ENCODE measurements around the gene COL23A1.

COL23A1 gene

DNA sequence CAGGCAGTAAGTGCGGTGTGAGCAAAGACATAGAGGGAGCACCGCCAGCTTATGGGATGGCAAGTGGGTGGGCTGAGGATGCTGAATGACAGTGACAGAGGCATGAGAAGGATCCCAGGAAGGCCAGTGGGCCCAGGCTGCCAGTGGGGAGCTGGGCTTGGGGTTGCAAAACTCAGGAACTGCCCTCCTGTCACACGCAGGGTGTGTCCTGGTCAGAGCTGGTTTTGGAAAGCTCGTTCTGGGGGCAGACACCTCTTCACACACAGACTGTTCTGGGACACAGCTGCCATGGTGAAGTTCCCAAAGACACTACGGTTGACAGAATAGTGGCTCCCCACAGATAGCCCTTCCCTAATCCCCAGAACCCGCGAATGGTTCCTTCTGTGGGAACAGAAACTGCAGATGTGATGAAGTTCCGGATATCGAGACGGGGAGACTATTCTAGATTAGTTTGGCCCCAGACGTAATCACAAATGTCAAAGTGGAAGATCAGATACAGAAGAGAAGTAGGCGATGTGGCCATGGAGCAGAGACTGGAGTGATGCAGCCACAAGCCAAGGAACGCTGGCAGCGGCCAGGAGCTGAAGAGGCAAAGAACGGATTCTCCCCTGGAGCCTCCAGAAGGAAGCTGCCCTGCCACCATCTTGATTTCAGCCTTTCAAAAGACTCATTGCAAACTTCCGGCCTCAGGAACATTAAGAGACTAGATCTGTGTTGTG, 159.0 kb downstream of the COL23A1 start:
- no peak for DNase-seq

DNA sequence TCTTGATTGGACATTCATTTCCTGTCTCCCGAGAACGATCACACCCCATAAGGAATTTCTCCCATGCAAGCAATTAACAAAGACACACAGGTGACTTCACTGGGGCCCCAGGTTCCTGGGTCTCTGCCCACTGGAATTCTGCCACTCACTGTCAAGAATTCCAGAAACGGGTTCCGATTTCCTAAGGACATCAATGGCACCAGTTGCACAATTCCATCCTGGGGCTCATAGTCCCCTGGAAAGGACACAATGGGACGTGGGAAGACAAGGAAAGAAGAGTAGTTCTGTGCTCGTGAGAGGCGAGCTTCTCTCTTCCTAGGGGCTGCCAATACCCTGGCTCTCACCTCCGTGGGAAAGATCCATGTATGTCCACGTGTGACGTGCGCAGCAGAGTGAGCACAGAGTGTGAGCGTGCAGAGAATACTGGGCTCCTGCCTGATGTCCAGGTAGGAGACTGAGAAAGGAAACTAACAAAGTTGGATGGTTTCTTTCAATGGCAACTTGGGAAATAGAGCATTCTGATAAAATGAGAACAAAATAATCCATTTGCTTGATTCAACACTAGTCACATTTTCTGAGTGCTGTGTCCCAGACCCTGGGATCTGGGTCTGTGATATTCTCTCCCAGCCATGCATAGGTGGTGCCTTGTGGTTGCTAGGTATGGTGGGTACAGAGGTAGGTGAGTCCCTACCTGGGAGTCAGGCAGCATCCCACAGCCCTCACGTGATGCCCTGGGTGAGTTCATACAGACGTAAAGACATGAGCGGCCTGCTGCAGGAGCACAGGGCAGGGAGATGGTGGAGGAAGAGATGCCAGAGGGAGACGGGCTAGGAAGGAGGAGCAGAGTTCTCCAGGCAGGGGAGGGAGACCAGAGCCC, 159.8 kb downstream of the COL23A1 start:
- DNase-seq = no peak

DNA sequence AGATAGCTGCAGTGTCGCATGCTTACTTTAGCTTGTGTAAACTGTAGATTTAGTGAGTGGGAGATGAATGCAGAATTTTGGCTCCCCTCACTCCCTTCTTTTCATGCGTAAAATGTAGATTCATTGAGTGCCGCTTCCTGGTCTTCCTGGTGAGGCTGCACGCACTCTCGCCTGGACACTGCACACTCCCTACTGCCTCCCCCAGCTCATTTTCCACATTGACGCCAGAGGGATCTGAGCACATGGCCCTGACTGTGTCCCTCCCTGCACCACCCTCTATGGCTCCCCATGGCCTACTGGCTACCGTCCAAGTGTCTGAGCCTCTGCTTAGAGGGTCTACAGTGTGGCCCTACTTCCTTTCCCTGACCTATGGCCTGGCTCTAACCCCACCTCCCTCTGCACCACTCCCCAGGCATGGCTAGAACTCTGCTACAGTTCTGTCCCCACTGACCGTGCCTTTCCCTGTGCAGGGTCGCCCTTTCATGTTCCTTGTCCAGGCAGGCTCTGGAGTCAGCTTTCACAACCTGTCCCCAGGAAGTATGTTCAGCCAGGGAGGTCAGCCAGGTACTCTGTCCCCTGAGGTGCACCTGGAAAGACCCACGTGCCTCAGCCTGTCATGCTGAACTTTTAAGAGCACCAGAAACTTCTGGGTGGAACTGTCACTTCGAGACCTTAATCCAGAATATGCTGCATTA, 160.6 kb downstream of the COL23A1 start:
- DNase-seq = no peak

DNA sequence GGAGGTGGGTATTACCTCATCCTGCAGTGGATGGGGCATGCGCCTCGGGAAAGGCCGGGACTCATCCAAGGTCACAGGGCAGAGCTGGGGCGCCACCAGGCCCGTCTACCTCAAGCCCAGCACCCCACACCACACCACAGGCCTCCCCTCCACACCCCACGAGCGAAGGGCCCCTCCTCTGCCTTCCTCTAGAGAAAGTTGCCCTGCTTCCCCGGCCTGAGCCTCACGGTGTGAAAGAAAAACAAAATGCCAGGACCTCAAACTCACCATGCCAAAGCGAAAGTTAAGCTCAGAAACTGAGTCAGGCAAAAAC, 161.1 kb downstream of the COL23A1 start:
- no peak for DNase-seq

DNA sequence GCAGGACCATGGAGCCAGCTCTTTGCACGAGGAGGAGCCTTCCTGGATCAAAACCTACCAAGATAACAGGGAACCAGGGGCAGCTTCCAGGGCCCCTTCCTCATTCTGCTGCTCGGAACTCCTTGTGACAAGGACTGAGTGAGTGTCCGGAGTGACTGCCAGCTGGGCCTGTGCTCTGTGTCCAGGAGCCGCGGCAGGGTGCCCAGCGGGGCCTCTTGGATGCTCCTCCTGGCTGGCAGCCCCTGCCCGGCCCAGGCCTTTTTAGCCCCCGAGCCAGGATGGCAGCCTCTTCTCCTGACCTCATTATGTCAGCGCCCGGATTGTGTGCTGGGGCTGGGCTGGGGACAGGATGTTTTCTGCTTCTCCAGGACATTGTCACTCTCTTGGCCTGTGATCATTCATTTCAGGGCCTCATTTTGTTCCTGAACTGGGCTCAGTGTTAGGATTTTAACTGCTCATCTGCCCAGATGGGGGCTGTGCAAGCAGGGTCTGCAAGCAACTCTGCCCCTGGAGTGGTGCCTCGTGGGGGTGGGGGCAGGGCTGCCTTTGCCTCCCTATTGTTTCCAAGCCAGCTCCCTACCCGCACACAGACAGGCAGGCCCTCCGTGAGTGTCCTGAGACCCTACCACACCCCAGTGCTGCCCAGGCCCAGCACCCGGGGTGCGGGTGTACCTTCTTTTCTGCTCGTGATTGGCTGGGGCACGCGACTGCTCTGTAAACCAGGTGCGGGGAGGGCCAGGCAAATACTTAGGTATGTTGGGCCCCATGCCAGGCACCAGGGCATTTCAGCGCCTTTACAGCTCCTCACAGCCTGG, 161.6 kb downstream of the COL23A1 start:
- DNase-seq = no peak

DNA sequence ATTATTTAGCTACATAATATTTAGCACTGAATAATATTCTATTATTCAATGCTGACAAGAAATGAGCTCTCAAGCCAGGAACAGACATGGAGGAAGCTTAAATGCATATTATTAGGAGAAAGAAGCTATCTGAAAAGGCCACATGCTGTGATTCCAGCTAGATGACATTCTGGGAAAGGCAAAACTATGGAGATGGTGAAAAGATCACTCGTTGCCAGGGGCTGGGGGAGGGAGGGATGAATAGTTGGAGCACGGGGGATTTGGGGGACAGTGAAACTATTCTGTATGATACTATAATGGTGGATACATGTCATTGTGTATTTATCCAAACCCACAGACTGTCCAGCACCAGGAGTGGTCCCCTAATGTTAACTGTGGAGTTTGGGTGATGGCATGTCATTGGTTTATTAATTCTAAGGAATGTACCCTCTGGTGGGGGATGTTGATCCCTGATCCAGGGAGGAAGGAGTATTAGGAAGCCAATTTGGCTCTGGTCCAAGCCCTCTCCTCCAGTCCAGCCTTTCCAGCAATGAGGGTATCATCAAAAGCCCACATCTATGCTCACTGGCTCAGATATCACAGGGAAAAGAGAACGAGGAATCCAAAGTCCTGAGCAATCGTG, 162.5 kb downstream of the COL23A1 start:
- DNase-seq = no peak

DNA sequence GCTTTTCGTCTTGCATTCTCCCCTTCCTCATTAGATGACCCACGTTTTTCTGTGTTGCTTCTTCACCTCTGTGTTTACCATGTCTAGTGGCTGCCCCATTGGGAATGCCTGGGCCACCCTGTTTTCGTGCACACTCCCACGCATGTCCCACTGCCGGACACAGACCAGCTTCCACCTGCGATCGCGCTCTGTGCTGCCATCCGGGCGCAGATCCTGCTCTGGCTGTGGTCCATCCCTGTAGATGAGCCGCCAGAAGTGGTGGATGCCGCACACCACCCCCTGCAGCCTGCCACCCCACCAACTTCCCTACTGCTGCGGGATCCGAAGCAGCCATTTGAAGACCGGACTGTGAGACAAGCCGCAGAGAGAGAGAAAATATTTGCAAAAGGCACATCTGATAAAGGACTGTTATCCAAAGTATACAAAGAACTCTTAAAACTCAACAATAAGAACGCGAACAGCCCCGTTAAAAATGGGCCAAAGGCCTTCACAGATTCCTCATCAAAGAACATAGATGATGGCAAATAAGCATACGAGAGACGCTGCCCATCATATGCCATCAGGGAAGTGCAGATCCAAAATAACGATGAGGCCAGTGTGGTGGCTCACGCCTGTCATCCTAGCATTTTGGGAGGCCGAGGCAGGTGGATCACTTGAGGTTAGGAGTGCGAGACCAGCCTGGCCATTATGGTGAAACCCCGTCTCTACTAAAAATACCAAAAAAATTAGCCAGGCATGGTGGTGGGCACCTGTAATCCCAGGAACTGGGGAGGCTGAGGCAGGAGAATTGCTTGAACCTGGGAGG, 163.7 kb downstream of the COL23A1 start:
- DNase-seq = no peak

DNA sequence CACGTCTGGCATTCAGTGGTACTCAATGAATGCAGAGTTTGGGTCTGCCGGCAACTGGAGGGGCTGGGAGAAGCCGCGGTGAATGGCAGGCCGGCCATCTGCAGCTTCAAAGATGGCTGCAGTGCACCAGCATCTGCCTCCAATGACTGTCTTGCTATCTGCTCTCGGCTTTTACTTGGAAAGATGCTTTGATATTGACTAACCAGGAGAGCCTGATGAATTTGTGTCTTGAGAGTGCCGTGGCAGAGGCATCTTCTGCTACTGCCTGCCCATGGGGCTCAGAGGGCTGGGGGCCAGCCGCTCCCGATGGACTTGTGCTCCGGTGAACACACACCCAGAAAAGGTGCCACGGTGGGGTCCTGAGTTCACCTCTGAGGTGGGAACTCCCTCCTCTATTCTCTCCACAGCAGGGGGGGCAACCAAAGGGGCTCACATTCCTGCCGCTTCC, 164.5 kb downstream of the COL23A1 start:
- DNase-seq = no peak

DNA sequence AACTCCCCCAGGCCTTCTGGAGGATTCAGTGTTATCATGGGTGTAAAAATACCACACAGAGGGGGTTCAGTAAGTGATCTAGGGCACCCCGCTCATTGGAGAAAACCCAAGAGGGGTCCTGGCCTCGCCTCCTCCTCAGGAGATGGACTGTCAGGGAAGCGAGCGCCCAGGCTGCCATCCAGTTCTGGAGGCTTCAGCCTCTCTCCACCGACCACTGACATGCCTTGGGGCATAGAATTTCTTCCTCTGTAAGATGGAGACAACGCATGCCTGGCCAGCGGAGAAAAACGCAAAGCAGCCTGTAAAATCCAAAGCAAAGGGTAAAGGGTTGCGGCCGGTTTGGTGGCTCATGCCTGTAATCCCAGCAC, 165.4 kb downstream of the COL23A1 start:
- no peak for DNase-seq

DNA sequence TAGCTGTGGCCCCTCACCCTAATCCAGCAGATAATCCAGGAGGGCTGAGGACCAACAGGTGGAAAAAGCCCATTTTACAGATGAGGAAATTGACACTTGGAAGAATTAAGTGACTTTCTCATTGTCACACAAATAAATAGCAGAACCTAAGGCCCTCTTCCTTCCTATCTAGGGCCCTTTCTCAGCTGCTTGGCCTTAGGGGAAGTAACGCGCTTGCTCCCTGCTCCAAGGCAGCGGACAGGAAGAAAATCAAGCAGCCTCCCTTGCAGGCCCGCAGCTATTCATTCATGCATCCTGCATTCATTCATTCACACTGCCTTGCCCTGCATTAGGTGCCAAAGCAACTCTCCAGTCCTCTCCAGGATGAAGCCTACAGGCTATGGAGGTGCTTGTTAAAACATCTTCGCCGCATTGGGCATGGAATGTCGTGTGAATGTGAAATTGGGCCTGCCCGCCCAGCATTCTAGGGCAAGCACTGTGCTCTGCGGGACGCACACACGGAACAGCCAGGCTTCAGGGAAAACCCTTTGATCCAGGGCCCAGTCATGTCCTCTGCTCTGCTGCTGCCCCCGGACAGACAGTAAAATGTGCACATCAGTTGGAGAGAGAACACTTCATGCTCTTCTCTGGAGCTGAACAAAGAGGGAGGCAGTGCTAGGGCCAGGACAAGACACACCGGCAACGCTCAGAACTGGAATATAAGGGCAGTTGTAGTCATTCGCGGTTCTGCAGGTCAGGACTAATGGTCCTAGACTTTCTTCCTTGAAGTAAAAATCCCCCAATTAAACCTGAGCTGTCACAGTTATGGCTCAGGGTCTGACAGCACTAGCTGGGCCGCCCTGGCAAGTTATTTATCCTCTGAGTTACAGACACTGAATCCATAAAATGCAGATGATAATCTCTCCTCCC, 166.0 kb downstream of the COL23A1 start:
- no peak for DNase-seq

DNA sequence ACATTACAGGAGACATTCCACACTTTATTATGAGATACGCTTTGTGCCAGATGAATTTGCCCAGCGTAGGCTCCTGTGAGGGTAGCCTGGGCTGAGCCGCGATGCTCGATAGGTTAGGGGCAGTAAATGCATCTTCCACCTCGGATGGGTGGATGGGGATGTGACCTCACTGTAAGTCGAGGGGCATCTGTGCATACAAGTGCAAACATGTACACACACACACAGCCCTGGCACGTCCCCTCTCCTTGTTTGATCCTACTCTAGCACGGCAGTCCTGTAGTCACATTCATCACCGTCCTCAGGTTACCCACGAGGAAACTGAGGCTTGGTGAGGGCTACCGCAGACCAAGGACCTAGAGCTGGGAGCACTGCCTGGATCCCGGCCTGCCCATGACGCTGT, 166.8 kb downstream of the COL23A1 start:
- no peak for DNase-seq

DNA sequence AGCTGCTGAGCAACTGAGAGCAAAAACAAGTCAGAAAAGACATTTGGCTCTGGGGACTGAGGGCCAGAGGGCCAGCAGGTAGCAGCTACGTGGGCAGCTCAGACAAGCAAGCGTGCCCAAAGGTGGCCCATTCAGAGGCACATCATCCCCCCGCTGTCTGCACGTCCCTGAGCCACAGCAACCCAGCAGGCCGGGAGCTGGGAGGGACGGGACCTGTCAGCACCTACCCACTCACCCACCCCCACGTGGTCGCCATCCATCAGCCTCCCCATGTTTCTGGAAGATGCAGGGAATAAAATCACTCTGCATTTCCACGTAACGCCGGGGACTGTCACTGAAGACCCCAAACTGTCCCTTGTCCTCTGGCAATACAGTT, 167.8 kb downstream of the COL23A1 start:
- no peak for DNase-seq

DNA sequence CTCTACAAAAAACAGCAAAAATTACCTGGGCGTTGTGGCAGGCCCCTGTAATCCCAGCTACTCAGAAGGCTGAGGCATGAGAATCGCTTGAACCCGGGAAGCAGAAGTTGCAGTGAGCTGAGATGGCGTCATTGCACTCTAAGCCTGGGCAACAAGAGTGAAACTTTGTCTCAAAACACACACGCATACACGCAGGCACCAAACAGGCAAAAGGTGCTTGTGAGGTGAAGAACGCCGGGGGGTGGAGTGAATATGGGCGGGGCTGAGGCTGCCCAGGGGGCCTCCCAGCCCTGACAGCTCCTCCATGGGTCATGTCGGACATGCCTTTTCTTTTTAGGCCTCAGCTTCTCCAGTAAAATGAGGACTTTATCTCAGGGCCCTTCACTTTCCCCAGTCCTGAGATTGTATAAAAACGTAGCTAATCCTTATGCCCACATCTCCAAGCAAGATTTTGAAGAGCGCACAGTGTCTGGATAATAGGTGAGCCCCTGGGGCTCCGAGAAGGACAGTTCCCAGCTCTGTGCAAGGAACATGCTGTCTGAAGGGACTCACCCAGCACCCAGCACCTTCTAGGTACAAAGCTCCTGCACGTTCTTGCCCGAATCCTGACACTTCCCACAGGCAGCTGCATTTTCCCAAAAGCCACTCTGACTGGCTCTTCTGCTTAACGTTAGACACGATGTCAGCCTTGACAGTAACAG, 168.3 kb downstream of the COL23A1 start:
- no peak for DNase-seq

DNA sequence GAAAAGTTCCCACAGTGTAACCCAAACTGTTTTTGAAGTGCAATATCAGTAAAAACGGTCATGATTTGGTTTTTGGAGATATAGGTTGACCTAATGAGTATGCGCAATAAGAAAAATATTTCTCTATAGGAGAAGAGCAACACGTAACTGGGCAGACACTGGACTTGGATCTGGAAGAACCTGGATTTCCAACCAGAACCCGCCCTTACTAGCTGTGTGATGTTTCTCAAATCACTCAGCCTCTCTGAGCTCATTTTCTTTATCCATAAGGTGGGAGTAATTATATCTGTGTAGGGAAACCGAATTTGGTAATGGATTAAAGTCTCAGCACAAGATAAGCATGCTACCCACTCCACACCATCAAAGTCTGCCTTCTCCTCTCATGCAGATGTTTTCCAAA, 169.1 kb downstream of the COL23A1 start:
- no peak for DNase-seq

DNA sequence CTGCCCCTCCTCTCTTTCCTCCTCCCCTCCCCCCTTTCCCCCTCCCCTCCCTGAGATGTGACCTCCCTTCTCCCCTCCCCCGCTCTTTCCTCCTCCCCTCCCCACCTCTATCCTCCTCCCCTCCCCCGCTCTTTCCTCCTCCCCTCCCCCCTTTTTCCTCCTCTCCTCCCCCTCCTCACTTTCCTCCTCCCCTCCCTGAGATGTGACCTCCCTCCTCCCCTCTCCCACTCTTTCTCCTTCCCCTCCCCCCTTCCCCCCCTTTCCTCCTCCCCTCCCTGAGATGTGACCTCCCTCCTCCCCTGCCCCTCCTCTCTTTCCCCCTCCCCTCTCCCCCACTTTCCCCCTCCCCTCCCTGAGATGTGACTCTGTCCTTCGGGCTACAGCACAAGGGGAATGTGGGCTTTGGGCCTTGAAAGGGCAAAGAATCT, 169.8 kb downstream of the COL23A1 start:
- no peak for DNase-seq

DNA sequence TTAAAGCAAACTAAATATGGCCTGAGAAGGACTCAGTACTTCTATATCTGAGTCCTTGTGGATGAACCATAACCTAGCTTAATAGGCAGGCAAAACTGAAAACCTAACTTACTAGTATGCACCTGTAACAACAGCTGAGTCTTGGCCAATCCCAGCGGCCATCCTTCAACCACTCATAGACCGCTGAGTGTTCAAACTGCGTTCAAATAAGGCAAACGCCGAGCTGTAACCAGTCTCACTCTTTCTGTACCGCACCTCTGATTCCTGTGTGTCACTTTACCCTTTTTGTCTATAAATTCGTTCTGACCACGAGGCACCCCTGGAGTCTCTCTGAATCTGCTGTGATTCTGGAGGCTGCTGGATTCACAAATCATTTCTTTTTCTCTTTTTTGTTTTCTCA, 170.5 kb downstream of the COL23A1 start:
- DNase-seq = no peak

DNA sequence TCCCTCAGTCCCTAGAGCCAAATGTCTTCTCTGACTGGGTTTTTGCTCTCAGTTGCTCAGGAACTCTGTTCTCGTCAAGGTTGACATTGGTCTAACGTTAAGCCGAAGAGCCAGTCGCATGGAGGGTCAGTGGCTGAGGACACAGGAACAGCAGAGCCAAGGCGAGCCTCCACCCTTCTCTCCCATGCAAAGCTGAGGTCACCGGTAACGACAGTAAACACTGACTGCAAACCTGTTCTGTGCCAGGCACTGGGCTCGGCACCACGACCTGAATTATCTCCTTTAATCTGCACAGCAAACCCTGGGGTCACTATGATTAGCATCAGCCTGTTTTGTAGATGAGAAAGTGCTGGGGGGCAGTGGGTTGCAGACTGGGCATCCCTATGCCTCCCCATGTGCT, 171.0 kb downstream of the COL23A1 start:
- DNase-seq = no peak

DNA sequence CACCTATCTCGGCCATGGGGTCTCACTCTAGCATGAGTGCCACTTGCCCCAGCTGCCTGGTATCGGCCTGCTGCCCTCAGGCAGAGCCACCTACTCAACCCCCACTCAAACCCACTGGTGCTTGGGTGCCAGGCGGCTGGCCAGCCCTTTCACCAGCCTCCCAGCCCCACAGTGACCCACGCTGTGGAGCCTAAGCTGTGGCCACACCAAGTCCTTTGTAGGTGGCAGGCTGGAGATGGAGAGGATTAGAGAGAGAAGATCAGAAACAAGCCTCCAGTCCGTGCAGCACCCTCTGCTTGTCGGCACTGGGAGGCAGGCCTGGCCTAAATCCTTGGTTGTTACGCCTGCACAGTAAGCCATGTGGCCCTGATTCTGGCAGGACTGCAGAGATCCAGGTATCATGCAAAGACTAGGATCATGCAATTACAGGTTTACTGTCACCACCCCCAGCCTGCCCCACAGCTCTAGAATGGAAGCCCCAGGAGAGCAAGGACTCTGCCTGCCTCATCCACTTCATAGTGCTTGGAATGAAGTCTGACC, 171.7 kb downstream of the COL23A1 start:
- no peak for DNase-seq

DNA sequence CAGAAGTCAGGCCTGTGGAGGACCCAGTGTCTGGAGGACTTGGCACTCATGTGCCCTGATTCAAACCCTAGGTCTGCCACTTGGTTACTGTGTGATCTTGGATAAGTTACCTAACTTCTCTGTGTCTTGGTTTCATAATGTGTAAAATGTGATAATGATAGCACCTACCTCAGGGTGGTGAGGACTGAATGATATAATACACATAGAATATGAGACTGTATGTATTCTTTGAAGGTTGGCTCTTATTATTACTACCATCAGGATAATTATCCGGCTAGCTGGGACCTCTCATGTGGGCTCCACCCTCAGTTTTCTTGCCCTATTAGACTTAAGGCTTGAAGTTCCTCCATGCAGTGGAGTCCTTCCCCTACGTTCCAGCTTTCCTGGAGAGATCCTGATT, 172.2 kb downstream of the COL23A1 start:
- no peak for DNase-seq

DNA sequence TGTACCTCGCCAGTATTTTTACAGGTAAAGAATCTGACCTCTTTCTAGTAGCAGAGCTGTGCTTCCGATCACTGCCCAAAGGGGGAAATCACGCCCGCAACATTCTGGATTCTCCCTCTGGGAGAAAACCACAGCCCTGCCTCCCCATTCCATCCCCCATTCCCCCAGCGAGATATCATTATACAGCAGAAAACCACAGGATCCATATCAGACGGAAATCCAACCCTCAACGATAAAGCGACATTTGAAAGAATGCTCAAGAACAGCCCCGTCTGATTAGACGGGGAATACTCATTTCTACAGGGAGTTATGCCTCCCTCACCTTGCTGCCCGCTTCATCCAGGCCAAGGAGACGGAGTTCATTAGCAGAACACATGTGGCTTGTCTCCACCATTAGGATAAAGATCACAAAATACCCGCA, 172.8 kb downstream of the COL23A1 start:
- no peak for DNase-seq

Measured in CD4-positive, alpha-beta T cell treated with Interleukin-21 for 1 hour (primary cell).